Osteoblast (primary cell): Measurements from ENCODE around the gene IPPK. TPM values are rescaled to one million over a fixed set of nuclear protein-coding genes. Genes with fewer than 3 reads are reported as not detected.
A peak's percentile ranks its signal among the peaks of the same experiment; 100 is the strongest.

Experiments used
- DNase-seq: peaks from one replicate; pipeline ENCODE4 v3.0.0; 2011; ENCODE audit warnings: low spot score, mixed read lengths; ENCODE audit not compliant: insufficient read length; ENCODE audit errors: missing footprints
- H2AFZ ChIP-seq: 2 replicates; pipeline ENCODE4 v1.6.0; 2011; ENCODE audit warnings: mild to moderate bottlenecking, low read length
- H3K27ac ChIP-seq: 2 replicates; pipeline ENCODE4 v1.5.1; 2011; ENCODE audit warnings: mild to moderate bottlenecking, low read depth, low read length, moderate library complexity
- H3K27me3 ChIP-seq: 2 replicates; pipeline ENCODE4 v1.6.0; 2012; ENCODE audit warnings: mild to moderate bottlenecking, control low read depth, inconsistent platforms, low read length, moderate library complexity; ENCODE audit not compliant: insufficient read depth
- H3K36me3 ChIP-seq: 2 replicates; pipeline ENCODE4 v1.5.1; 2011; ENCODE audit warnings: mild to moderate bottlenecking, low read length, control low read depth, moderate library complexity; ENCODE audit not compliant: insufficient read depth
- H3K4me1 ChIP-seq: 2 replicates; pipeline ENCODE4 v1.5.1; 2011; ENCODE audit warnings: mild to moderate bottlenecking, low read length, control low read depth, moderate library complexity; ENCODE audit not compliant: insufficient read depth
- H3K4me2 ChIP-seq: 2 replicates; pipeline ENCODE4 v1.6.0; 2011; ENCODE audit warnings: mild to moderate bottlenecking, low read length; ENCODE audit not compliant: insufficient read depth
- H3K4me3 ChIP-seq: fragments of 200-600 bp; sonication (generic); 3 replicates; pipeline ENCODE4 v1.5.1; 2012; ENCODE audit warnings: mild to moderate bottlenecking, low read length, inconsistent platforms; ENCODE audit not compliant: insufficient read depth
- H3K79me2 ChIP-seq: 2 replicates; pipeline ENCODE4 v1.6.0; 2012; ENCODE audit warnings: mild to moderate bottlenecking, low read length, control low read depth, inconsistent platforms; ENCODE audit not compliant: insufficient read depth
- H3K9me3 ChIP-seq: 2 replicates; pipeline ENCODE4 v1.5.1; 2011; ENCODE audit warnings: low read depth, low read length, control low read depth
- H4K20me1 ChIP-seq: 2 replicates; pipeline ENCODE4 v1.6.0; 2012; ENCODE audit warnings: mild to moderate bottlenecking, low read length, control low read depth; ENCODE audit not compliant: insufficient read depth
- total RNA-seq: library from RNA; depleted of rRNA; stranded (reverse); fragments of >200 nt; gene quantifications from 2 replicates; pipeline ENCODE4 v1.2.3, GENCODE V29; 2012
- TF ChIP-seq, protein P1 (sequence below): IDR thresholded peaks from 2 replicates; pipeline ENCODE4 v1.5.1; 2011; ENCODE audit warnings: mild to moderate bottlenecking, low read depth, low read length, moderate library complexity; ENCODE audit errors: extremely low read depth

Gene IPPK
- total RNA-seq, 1 donor = 9.4 TPM

DNA sequence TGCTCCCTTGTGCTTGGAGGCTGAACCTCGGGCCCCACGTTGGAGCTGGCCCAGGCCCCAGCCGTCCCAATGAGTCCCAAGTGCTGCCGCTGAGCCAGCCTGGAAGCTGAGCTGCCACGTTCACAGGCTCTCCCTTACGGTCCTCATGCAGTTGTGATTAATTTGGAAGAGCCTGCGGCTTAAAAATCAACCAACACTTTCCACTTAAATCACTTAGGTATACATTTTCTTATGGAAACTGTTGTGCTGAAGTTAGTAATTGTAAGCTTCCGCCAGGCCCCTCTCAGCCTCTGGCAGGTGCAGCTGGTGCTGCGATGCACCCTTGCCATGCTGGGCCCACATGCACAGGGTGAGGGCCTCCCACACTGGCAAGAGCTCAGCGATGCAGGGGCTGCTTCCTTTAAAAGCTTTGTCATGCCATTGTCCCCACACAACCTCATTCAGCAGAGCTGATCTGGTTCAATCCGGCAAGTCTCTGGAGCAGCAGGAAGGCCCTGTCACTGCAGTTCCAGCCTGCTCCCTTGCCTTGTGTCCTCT is 61.0 kb downstream of the IPPK start:
- no peaks in the 10 kb centered on the region for H3K9me3 ChIP-seq
- H3K79me2 ChIP-seq = no peaks in the 10 kb centered on the region
- no peaks in the 10 kb centered on the region for H4K20me1 ChIP-seq
- peaks cover 23% of the 10 kb centered on the region for H3K36me3 ChIP-seq
- H2AFZ ChIP-seq = no peak overlapping the region
- H3K4me3 ChIP-seq = no peak overlapping the region
- H3K27ac ChIP-seq = peak overlapping the region; percentile 51
- TF ChIP-seq, protein P1, sequence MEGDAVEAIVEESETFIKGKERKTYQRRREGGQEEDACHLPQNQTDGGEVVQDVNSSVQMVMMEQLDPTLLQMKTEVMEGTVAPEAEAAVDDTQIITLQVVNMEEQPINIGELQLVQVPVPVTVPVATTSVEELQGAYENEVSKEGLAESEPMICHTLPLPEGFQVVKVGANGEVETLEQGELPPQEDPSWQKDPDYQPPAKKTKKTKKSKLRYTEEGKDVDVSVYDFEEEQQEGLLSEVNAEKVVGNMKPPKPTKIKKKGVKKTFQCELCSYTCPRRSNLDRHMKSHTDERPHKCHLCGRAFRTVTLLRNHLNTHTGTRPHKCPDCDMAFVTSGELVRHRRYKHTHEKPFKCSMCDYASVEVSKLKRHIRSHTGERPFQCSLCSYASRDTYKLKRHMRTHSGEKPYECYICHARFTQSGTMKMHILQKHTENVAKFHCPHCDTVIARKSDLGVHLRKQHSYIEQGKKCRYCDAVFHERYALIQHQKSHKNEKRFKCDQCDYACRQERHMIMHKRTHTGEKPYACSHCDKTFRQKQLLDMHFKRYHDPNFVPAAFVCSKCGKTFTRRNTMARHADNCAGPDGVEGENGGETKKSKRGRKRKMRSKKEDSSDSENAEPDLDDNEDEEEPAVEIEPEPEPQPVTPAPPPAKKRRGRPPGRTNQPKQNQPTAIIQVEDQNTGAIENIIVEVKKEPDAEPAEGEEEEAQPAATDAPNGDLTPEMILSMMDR = no peak
- H3K4me1 ChIP-seq = peaks cover 24% of the 10 kb centered on the region
- H3K27me3 ChIP-seq = no peaks in the 10 kb centered on the region
- no peak for DNase-seq
- H3K4me2 ChIP-seq = no peak overlapping the region

DNA sequence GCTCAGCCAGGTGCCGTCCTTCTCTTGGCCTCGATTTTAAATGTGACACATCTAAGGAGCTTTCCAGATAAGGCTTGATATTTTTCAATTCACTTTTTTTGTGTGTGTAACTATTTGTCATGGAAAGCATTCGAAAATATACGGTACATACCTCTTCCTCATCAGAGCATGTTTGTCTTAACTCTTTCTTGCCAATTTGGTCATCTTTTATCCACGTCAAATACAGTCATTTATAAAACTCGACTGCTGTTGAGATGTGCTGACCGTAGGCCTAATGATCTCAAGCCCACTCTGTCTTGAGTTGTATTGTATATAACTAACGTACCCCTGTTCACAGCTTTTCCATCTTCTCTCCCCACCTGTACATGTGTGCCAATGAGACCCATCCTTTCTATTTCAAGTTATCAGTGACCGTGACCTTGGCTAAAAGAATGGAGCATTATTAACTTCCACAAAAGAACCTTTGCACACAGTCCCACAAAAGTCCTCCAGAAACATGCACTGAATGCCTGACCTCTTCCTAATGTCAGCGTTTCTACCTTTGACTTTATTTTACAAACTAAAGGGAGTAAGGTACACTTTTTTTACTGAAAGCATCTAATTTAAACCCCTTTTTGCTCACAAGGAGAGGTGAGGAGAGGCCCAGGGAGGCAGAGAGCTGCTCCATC is 61.6 kb downstream of the IPPK start:
- no peaks in the 10 kb centered on the region for H4K20me1 ChIP-seq
- peaks cover 20% of the 10 kb centered on the region for H3K36me3 ChIP-seq
- no peaks in the 10 kb centered on the region for H3K9me3 ChIP-seq
- H3K4me1 ChIP-seq = peaks cover 24% of the 10 kb centered on the region
- no peak overlapping the region for H2AFZ ChIP-seq
- H3K4me3 ChIP-seq = peak overlapping the region; percentile 4
- no peaks in the 10 kb centered on the region for H3K79me2 ChIP-seq
- peak overlapping the region; percentile 51 for H3K27ac ChIP-seq
- H3K4me2 ChIP-seq = peak overlapping the region; percentile 68
- peak; percentile 68 for DNase-seq
- TF ChIP-seq, protein P1 = no peak
- H3K27me3 ChIP-seq = no peaks in the 10 kb centered on the region

DNA sequence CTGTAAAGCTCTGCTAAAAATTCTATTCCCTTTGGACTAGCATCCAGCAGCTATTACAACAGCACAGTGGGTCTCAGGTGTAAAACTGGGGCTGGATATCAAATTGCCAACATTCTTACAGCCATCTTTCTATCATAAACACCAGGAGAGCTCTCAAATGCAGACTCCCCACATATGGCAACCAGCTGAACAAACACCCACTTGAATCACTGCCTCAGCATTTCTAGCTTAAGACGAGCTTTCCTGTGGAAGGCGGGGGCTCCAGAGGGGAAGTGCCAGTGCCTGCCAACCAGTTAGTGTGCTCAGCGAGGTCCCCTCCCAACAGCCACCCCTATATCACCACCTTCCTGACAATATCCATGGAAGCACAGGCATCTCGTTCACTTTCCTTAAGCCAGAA is 62.2 kb downstream of the IPPK start:
- Histone ChIP-seq H3K4me2 (peak overlapping the region; percentile 68), H3K36me3 (peaks cover 14% of the 10 kb centered on the region), H3K27ac (peak overlapping the region; percentile 51), H3K27me3 (no peaks in the 10 kb centered on the region), H3K79me2 (no peaks in the 10 kb centered on the region), H3K9me3 (no peaks in the 10 kb centered on the region), H3K4me3 (peak overlapping the region; percentile 4), H4K20me1 (no peaks in the 10 kb centered on the region), H2AFZ (no peak overlapping the region), H3K4me1 (peaks cover 24% of the 10 kb centered on the region)
- peak; percentile 94 for DNase-seq
- TF ChIP-seq, protein P1 = no peak

DNA sequence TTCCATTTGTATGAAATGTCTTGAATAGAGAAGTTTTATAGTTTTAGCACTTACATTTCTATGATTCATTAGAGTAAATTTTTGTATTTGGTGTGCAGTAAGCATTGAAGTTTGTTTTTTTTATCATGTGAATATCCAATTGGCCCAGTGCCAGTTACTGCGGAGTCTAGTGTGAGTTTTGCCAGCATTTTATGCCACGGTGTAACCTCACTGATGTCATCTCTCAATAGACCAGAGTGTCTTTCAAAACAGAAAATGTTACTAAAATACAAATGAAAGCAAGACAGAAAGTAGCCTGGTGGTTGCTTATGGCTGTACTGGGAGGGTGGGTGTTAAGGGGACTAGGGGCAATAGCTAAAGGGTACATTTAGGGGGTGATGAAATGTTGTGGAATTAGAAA is 62.8 kb downstream of the IPPK start:
- H2AFZ ChIP-seq = no peak overlapping the region
- peaks cover 24% of the 10 kb centered on the region for H3K4me1 ChIP-seq
- H3K36me3 ChIP-seq = peaks cover 7% of the 10 kb centered on the region
- H3K9me3 ChIP-seq = no peaks in the 10 kb centered on the region
- no peaks in the 10 kb centered on the region for H3K79me2 ChIP-seq
- peak overlapping the region; percentile 32 for H3K4me3 ChIP-seq
- peak; percentile 78 for DNase-seq
- H4K20me1 ChIP-seq = no peaks in the 10 kb centered on the region
- TF ChIP-seq, protein P1 = peak; percentile 8
- H3K27me3 ChIP-seq = no peaks in the 10 kb centered on the region
- H3K27ac ChIP-seq = peak overlapping the region; percentile 51
- peak overlapping the region; percentile 68 for H3K4me2 ChIP-seq
